ENCODE measurements around the gene SDK1. TPM values are rescaled to one million over a fixed set of nuclear protein-coding genes. Genes with fewer than 3 reads are reported as not detected.
A peak's percentile ranks its signal among the peaks of the same experiment; 100 is the strongest.

SDK1 gene
- total RNA-seq, 4 donors from 2014 or later = 1.2 to 1.8 (median 1.5) TPM

DNA sequence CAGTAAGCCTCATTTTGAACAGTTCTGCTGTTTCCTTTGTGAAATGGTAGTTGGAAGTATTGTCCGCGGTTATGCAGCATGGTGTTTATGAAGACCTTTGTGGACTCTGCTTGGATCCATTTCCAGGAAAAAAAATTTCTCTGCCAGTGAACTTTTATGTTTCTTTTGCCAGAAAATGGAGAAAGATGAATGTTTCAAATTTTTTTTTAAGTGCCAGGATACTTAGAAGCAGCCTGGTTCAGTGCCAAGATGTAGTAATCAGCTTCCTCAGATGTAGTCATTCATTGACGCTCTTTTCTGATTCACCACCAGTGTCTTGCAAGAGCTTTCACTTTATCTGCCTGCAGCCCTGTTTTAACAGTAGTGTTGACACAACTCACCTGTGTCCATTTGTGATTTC lies 258.2 kb downstream of the SDK1 start:
- ATAC-seq (peak in 1 of 2 donors; percentile 58), DNase-seq (peak; percentile 10 to 15)
- no peak for TF ChIP-seq POLR2A (IDR thresholded peaks at IDR 0.05)
- TF ChIP-seq, protein P1, sequence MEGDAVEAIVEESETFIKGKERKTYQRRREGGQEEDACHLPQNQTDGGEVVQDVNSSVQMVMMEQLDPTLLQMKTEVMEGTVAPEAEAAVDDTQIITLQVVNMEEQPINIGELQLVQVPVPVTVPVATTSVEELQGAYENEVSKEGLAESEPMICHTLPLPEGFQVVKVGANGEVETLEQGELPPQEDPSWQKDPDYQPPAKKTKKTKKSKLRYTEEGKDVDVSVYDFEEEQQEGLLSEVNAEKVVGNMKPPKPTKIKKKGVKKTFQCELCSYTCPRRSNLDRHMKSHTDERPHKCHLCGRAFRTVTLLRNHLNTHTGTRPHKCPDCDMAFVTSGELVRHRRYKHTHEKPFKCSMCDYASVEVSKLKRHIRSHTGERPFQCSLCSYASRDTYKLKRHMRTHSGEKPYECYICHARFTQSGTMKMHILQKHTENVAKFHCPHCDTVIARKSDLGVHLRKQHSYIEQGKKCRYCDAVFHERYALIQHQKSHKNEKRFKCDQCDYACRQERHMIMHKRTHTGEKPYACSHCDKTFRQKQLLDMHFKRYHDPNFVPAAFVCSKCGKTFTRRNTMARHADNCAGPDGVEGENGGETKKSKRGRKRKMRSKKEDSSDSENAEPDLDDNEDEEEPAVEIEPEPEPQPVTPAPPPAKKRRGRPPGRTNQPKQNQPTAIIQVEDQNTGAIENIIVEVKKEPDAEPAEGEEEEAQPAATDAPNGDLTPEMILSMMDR (IDR thresholded peaks at IDR 0.05 in 4 of 5, conservative IDR thresholded peaks at IDR 0.05 in 1 of 5) = no peak
- no peak overlapping the region for H3K4me3 ChIP-seq
- no peaks in the 10 kb centered on the region for H3K36me3 ChIP-seq
- H3K27me3 ChIP-seq = no peaks in the 10 kb centered on the region
- intact Hi-C loops (cut with DNase I; ENCODE audit: low total_unique reads) = no loop called here
- H3K27ac ChIP-seq = no peak overlapping the region
- no peaks in the 10 kb centered on the region for H3K9me3 ChIP-seq
- peaks cover 0 to 2% of the 10 kb centered on the region in 2 donors for H3K4me1 ChIP-seq
- in situ Hi-C loops (cut with MboI; ENCODE audit: low sequenced_read_pairs in 4 of 4) = no loop called here

DNA sequence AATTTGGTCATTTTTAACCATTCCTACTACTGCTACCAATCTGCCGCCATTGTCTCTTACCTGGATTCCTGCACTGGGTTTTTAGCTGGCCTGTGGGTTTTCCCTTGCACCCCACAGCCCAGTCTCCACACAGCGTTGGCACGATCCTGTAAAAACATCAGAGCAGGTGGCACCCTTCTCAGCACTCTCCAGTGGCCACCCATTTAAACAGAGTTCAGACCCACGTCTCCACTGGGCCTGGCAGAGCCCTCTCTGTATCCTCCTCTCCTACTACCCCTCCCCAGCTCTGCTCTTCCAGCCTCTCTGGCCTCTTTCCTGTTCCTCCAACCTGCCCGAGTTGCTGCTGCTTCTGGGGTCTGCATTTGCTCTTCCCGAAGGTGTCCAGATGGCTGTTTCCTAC lies 259.4 kb downstream of the SDK1 start:
- no peaks in the 10 kb centered on the region for H3K9me3 ChIP-seq
- H3K36me3 ChIP-seq = no peaks in the 10 kb centered on the region
- no peaks in the 10 kb centered on the region for H3K27me3 ChIP-seq
- intact Hi-C loops (cut with DNase I; ENCODE audit: low total_unique reads) = no loop called here
- ATAC-seq (no peak), DNase-seq (no peak)
- H3K4me3 ChIP-seq = no peak overlapping the region
- in situ Hi-C loops (cut with MboI; ENCODE audit: low sequenced_read_pairs in 4 of 4) = no loop called here
- peaks cover 0 to 2% of the 10 kb centered on the region in 2 donors for H3K4me1 ChIP-seq
- no peak overlapping the region for H3K27ac ChIP-seq
- TF ChIP-seq, protein P1 (IDR thresholded peaks at IDR 0.05 in 4 of 5, conservative IDR thresholded peaks at IDR 0.05 in 1 of 5) = no peak
- TF ChIP-seq POLR2A (IDR thresholded peaks at IDR 0.05) = no peak

DNA sequence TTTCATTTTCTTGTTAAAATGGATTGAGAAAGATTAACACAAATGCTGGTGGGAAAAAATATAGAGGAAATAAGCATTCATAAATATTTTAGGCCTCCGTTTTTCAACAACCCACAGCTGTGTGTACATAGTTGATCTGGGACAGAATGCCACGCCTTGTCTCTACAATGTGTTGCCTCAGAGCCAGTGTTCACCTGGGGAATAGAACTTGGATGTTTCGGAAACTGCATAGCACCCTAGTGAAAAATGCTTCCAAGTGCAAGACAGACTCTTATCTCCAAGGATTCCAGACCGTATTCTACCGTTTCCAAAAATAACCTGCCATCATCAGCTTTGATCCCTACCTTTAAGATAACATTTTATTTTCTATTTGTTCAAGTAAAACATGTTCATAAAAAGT lies 260.9 kb downstream of the SDK1 start:
- DNase-seq (no peak), ATAC-seq (no peak)
- H3K27me3 ChIP-seq = no peaks in the 10 kb centered on the region
- H3K27ac ChIP-seq = no peak overlapping the region
- intact Hi-C loops (cut with DNase I; ENCODE audit: low total_unique reads) = no loop called here
- TF ChIP-seq, protein P1 (IDR thresholded peaks at IDR 0.05 in 4 of 5, conservative IDR thresholded peaks at IDR 0.05 in 1 of 5) = no peak
- no peak for TF ChIP-seq POLR2A (IDR thresholded peaks at IDR 0.05)
- in situ Hi-C loops (cut with MboI; ENCODE audit: low sequenced_read_pairs in 4 of 4) = no loop called here
- H3K36me3 ChIP-seq = no peaks in the 10 kb centered on the region
- no peak overlapping the region for H3K4me3 ChIP-seq
- H3K4me1 ChIP-seq = peaks cover 0 to 2% of the 10 kb centered on the region in 2 donors
- H3K9me3 ChIP-seq = no peaks in the 10 kb centered on the region

DNA sequence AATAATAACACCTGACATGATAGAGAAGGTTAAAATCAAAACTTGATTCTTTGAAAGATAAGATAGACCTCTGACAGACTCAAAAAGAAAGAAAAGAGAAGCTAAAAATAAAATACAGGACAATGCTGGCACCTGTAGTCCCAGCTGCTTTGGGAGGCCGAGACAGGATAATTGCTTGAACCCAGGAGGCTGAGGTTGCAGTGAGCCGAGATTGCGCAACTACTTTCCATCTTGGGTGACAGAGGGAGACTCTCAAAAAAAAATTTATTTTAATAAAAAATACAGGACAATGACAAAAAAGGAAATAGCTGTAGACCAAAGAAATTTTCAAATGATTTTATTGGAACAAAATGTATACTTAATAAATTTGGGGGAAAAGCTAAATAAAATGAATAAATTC lies 263.2 kb downstream of the SDK1 start:
- H3K27me3 ChIP-seq = no peaks in the 10 kb centered on the region
- H3K4me1 ChIP-seq = peaks cover 0 to 2% of the 10 kb centered on the region in 2 donors
- ATAC-seq = no peak
- no peak overlapping the region for H3K27ac ChIP-seq
- no peak for TF ChIP-seq POLR2A (IDR thresholded peaks at IDR 0.05)
- no peak overlapping the region for H3K4me3 ChIP-seq
- intact Hi-C loops (cut with DNase I; ENCODE audit: low total_unique reads) (no loop called here), in situ Hi-C loops (cut with MboI; ENCODE audit: low sequenced_read_pairs in 4 of 4) (no loop called here)
- no peaks in the 10 kb centered on the region for H3K9me3 ChIP-seq
- no peak for DNase-seq
- no peaks in the 10 kb centered on the region for H3K36me3 ChIP-seq

DNA sequence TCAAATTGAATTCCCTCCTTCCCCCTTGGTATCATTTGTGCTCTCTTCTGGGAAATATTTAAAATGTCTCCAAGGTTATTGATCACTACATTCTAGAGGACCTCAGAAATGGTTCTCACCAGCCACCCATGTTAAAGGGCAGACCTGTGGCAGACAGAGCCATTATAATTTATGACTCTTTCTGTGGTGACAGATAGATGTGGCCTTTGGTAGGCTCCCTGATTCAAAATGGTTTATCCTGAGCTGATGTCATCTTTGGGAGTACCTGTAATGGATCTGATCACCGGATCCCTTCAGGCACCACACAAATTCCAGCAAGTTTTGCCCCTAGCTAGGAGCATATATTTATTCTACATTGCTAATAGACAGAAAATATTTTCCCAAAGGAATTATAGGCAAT lies 267.5 kb downstream of the SDK1 start:
- H3K27ac ChIP-seq = no peak overlapping the region
- no peaks in the 10 kb centered on the region for H3K9me3 ChIP-seq
- ATAC-seq (no peak), DNase-seq (no peak)
- intact Hi-C loops (cut with DNase I; ENCODE audit: low total_unique reads) = no loop called here
- no peaks in the 10 kb centered on the region for H3K36me3 ChIP-seq
- no peaks in the 10 kb centered on the region for H3K27me3 ChIP-seq
- TF ChIP-seq POLR2A (IDR thresholded peaks at IDR 0.05) = no peak
- TF ChIP-seq, protein P1 (IDR thresholded peaks at IDR 0.05 in 4 of 5, conservative IDR thresholded peaks at IDR 0.05 in 1 of 5) = no peak
- H3K4me3 ChIP-seq = no peak overlapping the region
- in situ Hi-C loops (cut with MboI; ENCODE audit: low sequenced_read_pairs in 4 of 4) = no loop called here
- no peaks in the 10 kb centered on the region for H3K4me1 ChIP-seq
